H1 (cell line): Measurements from ENCODE around the gene ANO9. TPM values are rescaled to one million over a fixed set of nuclear protein-coding genes. Genes with fewer than 3 reads are reported as not detected.

Experiments
- CBX8 ChIP-seq: fragments of 300-800, 300-1000 bp; sonication (generic); IDR thresholded peaks from 2 replicates; pipeline ENCODE4 v1.7.1; 2016; ENCODE audit warnings: low read depth, low read length, borderline replicate concordance
- CHD2 ChIP-seq: IDR thresholded peaks from 2 replicates; pipeline ENCODE4 v1.6.1; 2012; ENCODE audit warnings: low read length, improper control_type of control experiment
- NRF1 ChIP-seq: IDR thresholded peaks from 2 replicates; pipeline ENCODE4 v1.6.1; 2011; ENCODE audit warnings: mild to moderate bottlenecking, low read depth, low read length, improper control_type of control experiment
- polyA plus RNA-seq, 7 experiments: library from polyadenylated mRNA; depleted of rRNA in 3 of 7; stranded (reverse) in 5 of 7; unstranded in 2 of 7; fragments of >200 nt in 5 of 7; fragments of 200-250 nt in 2 of 7; gene quantifications; 1 replicate in 5 of 7; 2 replicates in 1 of 7; 4 replicates in 1 of 7; pipeline versions ENCODE4 v1.2.1 to v1.2.3, GENCODE V29; 2011 to 2013; ENCODE audit warnings: missing spikeins in 2 of 7, mixed read lengths in 2 of 7
- total RNA-seq: library from RNA; stranded (reverse); fragmentation: NEBNext Ultra II Directional; extraction: Animal tissue kit (Norgen Biotek cat#: 25700); gene quantifications from 2 replicates; pipeline ENCODE4 v1.2.1, GENCODE V29; 2021
- TF ChIP-seq, protein P1 (sequence below): fragments of 300-600 bp; sonication (generic); IDR thresholded peaks from 2 replicates; pipeline ENCODE4 v1.7.1; 2012; ENCODE audit warnings: low read length, moderate library complexity, mild to moderate bottlenecking, inconsistent platforms; ENCODE audit not compliant: insufficient replicate concordance

Gene ANO9
- total and polyA plus RNA-seq, 2 of the 8 experiments (the other 6 are each of a cell fraction or from before 2014, with no cell fraction given), result 20.0 to 20.7 TPM

DNA sequence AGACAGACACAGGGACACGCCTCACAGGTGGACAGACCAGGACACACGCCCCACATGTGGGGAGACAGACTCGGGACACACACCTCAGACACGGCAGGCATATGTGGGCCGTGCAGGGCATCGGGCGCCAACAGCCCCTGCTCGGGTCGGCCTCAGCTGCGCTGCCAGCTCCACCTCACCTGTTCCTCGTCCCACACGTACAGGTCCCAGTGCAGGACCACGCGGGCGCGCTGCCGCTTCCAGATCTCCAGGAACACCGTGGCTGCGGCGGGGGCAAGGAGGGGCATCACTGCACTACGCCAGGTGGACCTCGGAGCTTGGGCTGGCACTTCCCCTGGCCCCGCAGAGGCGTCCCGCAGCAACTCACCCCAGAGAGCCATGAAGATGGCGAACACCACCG, 12.4 kb downstream of the ANO9 start (continued):
- TF ChIP-seq, protein P1, sequence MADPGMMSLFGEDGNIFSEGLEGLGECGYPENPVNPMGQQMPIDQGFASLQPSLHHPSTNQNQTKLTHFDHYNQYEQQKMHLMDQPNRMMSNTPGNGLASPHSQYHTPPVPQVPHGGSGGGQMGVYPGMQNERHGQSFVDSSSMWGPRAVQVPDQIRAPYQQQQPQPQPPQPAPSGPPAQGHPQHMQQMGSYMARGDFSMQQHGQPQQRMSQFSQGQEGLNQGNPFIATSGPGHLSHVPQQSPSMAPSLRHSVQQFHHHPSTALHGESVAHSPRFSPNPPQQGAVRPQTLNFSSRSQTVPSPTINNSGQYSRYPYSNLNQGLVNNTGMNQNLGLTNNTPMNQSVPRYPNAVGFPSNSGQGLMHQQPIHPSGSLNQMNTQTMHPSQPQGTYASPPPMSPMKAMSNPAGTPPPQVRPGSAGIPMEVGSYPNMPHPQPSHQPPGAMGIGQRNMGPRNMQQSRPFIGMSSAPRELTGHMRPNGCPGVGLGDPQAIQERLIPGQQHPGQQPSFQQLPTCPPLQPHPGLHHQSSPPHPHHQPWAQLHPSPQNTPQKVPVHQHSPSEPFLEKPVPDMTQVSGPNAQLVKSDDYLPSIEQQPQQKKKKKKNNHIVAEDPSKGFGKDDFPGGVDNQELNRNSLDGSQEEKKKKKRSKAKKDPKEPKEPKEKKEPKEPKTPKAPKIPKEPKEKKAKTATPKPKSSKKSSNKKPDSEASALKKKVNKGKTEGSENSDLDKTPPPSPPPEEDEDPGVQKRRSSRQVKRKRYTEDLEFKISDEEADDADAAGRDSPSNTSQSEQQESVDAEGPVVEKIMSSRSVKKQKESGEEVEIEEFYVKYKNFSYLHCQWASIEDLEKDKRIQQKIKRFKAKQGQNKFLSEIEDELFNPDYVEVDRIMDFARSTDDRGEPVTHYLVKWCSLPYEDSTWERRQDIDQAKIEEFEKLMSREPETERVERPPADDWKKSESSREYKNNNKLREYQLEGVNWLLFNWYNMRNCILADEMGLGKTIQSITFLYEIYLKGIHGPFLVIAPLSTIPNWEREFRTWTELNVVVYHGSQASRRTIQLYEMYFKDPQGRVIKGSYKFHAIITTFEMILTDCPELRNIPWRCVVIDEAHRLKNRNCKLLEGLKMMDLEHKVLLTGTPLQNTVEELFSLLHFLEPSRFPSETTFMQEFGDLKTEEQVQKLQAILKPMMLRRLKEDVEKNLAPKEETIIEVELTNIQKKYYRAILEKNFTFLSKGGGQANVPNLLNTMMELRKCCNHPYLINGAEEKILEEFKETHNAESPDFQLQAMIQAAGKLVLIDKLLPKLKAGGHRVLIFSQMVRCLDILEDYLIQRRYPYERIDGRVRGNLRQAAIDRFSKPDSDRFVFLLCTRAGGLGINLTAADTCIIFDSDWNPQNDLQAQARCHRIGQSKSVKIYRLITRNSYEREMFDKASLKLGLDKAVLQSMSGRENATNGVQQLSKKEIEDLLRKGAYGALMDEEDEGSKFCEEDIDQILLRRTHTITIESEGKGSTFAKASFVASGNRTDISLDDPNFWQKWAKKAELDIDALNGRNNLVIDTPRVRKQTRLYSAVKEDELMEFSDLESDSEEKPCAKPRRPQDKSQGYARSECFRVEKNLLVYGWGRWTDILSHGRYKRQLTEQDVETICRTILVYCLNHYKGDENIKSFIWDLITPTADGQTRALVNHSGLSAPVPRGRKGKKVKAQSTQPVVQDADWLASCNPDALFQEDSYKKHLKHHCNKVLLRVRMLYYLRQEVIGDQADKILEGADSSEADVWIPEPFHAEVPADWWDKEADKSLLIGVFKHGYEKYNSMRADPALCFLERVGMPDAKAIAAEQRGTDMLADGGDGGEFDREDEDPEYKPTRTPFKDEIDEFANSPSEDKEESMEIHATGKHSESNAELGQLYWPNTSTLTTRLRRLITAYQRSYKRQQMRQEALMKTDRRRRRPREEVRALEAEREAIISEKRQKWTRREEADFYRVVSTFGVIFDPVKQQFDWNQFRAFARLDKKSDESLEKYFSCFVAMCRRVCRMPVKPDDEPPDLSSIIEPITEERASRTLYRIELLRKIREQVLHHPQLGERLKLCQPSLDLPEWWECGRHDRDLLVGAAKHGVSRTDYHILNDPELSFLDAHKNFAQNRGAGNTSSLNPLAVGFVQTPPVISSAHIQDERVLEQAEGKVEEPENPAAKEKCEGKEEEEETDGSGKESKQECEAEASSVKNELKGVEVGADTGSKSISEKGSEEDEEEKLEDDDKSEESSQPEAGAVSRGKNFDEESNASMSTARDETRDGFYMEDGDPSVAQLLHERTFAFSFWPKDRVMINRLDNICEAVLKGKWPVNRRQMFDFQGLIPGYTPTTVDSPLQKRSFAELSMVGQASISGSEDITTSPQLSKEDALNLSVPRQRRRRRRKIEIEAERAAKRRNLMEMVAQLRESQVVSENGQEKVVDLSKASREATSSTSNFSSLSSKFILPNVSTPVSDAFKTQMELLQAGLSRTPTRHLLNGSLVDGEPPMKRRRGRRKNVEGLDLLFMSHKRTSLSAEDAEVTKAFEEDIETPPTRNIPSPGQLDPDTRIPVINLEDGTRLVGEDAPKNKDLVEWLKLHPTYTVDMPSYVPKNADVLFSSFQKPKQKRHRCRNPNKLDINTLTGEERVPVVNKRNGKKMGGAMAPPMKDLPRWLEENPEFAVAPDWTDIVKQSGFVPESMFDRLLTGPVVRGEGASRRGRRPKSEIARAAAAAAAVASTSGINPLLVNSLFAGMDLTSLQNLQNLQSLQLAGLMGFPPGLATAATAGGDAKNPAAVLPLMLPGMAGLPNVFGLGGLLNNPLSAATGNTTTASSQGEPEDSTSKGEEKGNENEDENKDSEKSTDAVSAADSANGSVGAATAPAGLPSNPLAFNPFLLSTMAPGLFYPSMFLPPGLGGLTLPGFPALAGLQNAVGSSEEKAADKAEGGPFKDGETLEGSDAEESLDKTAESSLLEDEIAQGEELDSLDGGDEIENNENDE, result no peak
- TF ChIP-seq NRF1 (no peak), CHD2 (no peak), CBX8 (no peak)
